Measurements from ENCODE around the gene LNPEP.
A peak's percentile ranks its signal among the peaks of the same experiment; 100 is the strongest.

Gene LNPEP

DNA sequence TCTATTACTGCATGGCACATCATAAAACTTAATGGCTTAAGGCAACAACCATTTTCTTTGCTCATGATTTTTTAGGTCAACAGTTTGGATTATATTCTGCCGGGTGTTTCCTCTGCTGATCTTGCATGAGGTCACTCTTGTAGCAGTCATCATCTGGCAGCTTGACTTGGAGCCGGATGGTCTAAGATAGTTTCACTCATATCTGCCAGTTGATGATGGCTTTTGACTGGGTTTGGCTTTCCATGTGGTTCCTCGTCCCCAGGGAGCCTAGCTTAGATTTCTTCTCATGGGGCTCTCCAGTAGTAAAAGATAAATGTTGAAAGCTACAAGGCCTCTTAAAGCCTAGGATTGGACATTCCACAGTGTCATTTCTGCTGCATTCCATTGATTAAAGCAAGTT lies 27.4 kb downstream of the LNPEP start:
- no peak for DNase-seq

DNA sequence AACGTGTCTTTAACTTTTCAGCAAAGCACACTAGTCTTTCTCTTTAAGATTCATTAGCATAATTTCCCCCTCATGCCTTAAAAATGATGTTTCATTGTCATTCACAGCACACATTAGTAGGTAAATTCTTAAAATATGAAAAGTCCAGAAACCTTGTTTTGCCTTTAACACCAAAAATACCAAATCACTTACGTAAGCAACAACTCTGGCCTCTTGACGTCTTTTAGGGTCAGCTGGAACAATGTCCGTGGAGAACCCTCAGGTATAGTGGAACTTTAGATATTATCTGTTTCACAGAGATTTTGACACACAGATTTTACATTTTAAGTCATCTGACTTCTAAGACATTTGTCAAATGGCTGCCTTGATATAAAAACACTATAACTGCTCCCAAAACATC lies 30.9 kb downstream of the LNPEP start:
- no peak for DNase-seq

DNA sequence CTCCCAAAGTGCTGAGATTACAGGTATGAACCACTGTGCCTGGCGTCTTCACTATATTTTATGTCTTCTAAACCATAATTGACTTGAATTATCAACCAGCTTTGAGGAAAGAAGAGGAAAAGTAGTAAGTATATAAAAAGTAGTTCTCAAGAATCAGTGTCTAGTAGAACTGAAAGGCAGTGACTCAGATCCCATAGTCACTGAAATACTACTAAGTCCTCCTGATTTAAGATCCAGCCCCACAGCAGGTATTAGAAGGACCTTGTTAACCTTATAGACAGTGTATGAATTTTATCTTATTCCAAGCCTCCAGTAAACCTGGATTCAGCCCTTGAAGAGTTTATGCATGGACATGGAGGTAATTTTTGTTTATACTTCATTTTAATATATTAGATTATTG lies 31.5 kb downstream of the LNPEP start:
- DNase-seq: no peak

DNA sequence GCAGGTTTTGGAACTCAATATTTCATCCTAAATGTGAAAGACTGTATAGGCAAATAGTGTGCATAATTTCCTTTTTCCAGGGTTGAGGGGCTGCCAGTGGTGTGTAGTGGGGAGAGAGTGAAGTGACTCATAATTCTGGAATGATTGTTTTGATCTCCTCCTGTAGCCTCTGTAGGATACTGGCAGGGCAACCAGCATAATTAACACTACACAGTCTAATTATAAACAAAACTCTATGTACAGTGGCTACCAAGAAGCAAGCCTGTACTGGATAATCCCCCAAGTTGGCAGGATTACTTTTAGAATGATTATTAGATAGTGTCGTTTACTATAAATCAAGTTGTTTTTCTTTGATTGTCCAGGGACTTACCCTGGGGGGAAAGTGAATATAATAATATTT lies 32.2 kb downstream of the LNPEP start:
- DNase-seq: no peak

DNA sequence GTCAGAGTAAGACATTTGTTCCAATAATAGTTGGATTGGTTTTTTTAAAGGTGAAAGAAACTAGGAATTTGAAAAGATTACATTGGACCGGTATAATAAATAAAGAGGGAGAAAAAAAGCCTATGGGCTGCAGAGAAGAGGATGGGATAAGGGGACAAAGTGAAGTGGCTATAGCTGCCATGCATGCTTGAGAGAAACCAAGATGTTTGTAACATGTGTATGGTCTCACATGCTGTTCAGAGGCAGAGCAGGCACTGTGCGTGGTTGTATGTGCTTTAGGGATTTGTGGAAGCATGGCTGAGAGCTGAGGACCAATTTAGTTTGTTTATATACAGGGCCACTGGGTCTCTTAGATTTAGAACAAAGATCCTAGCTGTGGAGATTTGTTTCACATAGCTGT lies 32.7 kb downstream of the LNPEP start:
- DNase-seq: no peak

DNA sequence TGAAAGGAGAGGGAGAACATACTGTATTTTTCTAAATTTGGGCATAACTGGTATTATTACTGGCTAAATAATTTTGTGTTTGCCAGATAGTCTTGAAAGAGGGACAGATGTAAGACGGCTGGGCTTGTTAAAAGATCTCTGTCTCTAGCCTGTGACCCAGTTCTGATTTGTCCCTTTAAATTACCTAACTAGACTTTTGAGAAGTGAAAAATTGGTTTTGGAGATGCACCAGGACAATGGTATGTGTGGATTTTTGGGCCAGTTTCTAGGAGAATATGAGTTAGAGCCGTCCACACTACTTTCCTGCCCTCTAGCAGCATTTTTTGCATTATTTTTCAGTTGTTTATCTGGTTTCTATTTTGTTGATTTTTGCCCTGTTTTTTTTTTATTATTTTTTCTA lies 33.5 kb downstream of the LNPEP start:
- DNase-seq: no peak

DNA sequence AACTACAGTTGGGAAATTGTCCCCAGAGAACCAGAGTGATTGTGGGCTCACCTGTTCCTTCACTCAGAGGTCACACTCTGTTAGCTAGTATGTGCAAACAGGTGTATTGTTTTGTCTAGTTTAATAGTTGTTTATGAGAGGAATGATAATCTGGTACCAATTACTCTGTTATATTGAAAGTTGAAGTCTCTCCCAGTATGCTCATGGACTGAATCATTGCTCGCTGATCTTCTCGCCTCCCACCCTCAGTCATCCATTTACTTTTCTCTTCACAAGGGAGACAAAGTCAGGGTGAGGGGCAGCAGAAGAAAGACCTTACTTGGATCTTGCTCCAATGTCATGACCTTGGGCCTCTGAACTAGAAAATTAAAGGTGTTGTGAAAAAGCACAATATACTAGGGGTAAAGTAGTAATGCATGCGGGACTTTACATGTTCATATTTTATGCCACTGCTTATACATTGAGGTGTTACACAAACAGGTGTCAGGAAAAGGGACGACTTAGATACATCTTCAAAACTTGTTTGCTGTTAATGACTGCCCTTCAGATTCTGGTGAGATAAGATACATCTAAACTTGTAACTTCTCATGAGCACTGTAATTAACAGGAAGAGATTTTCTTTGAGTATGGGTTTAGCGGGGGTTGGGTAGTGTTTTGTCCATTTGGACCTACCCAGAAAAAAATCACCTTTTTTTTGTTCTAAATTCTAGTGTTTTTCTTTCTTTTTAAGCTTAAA lies 36.9 kb downstream of the LNPEP start:
- DNase-seq: no peak

DNA sequence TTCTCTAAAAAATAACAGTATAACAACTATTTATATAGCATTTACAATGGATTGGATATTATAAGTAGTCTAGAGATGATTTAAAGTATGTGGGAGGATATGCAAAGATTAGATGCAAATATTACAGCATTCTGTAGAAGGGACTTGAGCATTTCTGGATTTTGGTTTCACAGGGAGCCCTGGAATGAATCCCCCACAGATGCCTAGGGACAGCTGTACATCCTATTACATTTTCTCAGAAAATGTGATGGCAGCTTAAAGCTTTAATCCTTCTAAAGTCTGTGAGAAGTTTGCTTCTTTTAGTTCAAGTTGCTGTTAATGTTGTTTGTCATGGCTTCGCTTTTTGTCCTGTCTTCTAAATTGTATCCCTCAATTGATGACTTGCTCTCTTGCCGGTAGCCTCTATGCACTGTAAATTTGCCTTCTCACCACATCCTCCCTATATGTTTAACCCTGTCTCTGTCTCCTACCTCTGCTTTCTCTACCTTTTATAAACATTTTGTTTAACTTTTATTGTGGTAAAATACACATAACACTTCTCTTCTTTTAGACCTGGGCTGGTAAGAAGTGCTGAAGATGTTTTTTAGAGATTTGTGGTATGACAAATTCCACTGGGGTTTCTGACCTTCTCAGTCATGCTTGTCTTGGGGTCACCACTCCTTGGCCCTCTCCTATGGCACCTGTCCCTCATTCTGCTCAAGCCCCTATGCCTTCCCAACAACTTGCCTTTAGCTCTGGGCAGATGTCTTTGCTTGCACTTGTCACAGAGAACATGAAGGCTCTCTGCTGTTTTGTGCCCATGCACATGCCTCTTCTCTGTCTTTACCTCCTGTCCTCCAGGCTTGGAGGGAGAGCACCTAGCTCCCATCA lies 37.9 kb downstream of the LNPEP start:
- no peak for DNase-seq

DNA sequence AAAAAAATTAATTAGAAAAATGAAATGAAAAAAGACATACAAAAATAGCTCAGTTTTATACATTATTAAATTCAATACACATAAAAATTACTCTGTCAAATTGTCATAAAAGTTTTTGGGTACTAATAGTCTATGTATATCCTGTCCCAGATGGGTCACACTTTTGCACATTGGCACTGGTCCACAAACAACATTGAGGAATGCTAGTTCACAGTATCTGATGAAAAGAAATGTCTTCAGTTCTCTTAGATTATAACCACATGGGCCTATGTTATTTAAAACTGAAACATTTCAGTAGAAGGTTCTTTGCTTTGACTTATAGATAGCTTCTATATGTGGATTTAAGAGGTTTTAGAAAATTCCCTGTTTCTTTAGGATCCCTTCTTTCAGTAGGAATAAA lies 39.8 kb downstream of the LNPEP start:
- no peak for DNase-seq

DNA sequence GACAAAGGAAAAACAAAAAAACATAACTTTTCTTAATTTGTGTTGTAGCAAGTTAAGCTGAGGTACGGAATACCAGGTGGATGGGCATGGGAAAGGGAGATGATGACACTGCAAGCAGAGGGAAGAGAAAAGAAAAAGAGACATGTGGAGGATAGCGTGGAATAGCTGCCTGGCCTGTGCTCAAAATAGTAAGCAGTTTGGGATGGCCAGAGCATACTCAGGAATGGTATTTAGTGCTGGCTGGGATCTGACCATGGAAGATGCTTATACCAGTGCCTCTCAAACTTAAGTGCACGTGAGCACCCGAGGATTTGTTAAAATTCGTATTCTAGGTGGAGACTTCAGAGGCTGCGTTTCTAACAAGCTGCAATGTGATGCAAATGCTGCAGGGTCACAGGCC lies 41.3 kb downstream of the LNPEP start:
- no peak for DNase-seq

DNA sequence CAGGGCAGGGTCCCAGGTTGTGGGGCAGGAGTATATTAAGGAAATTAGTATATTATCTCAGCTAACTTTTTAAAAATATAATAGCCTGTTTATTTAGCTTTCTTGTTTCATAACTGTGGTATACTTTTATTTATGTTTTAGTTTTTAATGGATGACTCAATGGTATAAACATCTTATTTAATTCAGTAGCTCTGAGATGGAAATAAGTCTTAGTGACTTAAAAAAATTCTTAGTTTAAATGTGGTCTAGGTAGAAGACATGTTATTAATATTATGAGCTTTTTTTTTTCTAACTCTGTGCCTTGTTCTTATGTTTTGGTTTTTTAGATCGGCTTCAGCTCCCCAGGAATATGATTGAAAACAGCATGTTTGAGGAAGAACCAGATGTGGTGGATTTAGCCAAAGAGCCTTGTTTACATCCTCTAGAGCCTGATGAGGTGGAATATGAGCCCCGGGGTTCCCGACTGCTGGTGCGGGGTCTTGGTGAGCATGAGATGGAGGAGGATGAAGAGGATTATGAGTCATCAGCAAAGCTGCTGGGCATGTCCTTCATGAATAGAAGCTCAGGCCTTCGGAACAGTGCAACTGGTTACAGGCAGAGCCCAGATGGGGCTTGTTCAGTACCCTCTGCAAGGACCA lies 43.1 kb downstream of the LNPEP start:
- no peak for DNase-seq

DNA sequence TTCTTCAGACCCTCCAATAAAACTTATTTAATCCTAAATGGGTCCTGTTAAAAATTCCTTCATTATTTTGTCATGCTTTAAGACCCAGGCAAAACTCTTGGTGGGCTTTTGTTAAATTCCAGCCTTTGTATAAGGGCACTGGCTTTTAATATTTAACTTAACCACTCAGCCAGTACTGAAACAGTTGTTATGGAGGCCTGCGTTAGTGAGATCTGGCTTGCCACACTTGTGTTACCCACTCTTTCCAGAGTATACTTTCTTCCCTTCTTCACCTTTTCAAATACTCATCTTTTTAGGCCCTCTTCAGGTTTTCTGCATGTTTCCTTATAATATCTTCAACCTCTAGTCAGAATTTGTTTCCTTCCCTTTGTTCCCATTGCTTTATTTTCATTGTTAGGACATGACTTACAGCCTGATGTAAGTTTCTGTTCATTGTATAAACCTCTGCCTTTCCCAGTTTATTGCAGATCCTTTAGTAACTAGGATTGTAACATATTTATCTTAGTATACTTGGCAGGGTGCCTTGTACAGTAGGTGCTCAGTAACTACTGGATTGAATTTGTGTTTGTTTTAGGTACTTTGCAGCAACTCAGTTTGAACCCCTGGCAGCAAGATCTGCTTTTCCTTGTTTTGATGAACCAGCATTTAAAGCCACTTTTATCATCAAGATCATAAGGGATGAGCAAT lies 48.8 kb downstream of the LNPEP start:
- no peak for DNase-seq

DNA sequence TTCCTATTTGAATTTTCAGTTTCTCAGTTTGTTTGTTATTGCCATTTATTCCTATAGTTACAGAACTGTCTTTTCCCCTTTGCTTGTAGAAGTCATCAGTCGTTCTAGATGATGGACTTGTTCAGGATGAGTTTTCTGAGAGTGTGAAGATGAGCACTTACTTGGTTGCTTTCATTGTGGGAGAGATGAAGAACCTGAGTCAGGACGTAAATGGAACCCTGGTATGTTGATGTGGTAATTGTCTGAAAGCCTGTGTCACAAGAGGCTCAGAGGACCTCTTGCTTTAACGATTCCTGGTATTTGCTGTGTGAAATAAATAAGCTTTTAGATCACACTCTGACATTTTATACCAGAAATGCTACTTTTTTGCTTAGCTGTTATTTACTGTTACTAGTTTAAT lies 50.6 kb downstream of the LNPEP start:
- no peak for DNase-seq

DNA sequence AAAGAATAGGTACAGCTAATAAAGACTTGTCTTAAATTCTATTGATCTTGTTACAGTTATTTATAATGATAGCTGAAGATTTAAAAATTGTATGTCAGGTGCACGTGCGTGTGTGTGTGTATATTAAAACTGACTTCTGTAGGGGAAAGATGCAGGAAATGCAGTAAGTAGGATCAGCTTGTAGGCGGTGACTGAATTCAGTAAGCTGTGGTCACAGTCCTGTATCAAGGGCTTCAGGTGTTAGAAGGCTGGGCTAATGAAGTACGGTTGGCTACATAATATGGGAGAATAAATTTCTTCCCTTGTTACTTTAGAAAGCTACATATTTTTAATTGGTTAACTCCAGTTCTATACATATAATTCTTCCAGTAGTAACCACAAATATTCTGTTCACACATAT lies 54.2 kb downstream of the LNPEP start:
- DNase-seq: no peak

DNA sequence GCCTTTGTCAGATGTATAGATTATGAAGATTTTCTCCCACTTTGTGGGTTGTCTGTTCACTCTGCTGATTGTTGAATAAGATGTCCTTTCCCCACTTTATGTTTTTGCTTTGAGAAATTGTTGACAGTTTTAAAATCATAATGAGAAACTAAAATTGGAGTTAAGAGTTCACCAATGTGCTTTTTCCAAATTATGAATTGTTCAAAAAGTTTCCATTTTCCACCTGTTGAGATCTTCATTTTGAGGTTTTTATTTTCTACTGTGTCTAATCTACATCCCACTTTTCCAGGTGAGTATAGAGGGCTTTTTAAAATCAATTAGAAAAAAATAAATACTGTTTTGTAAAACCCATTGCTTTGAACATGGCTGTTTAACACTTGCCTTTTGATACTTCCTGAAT lies 55.8 kb downstream of the LNPEP start:
- DNase-seq: no peak

DNA sequence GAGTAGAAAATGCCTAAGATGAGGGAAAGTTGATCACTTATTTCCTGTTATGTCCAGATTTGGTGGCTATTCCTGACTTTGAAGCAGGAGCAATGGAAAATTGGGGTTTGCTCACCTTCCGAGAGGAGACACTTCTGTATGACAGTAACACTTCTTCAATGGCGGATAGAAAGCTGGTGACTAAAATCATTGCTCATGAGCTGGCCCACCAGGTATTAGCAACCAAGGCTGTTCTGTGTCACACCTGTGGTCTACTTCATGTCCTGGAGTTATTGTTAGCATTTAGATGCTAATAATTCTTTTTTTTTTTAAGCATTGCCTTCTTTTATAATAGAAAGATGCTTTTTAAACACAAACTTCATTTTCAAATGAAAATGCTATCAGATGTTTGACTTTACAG lies 57.9 kb downstream of the LNPEP start:
- DNase-seq: no peak

DNA sequence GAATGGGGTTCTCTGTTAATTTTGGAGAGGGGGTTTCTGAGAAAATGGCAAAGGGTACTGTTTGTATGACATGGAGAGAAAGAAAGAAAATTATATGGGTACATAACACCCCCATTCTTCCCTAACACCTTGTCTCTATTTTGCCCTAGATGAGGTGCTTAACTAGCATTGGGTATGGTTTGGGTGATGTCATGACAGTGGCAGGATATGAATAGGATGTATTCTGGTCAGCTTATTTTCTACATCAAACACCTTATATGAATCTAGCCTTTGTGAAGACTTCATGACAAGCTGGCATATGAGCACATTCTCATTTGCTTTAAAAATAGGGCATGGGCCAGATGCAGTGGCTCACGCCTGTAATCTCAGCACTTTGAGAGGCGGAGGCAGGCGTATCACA lies 58.6 kb downstream of the LNPEP start:
- no peak for DNase-seq

DNA sequence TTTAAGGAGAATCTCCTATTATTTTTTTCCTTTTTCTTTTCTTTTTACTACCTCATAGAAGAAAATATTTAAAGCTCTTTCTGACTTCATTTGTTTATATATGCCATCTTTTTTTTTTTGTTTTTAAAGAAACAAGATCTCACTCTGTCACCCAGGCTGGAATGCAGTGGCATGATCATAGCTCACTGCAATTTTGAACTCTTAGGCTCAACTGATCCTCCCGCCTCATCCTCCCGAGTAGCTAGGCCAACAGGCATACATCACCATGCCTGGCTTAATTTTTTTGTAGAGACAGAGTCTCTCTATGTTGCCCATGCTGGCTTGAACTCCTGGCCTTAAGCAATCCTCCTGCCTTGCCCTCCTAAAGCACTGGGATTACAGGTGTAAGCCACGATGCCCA lies 59.5 kb downstream of the LNPEP start:
- DNase-seq: no peak

DNA sequence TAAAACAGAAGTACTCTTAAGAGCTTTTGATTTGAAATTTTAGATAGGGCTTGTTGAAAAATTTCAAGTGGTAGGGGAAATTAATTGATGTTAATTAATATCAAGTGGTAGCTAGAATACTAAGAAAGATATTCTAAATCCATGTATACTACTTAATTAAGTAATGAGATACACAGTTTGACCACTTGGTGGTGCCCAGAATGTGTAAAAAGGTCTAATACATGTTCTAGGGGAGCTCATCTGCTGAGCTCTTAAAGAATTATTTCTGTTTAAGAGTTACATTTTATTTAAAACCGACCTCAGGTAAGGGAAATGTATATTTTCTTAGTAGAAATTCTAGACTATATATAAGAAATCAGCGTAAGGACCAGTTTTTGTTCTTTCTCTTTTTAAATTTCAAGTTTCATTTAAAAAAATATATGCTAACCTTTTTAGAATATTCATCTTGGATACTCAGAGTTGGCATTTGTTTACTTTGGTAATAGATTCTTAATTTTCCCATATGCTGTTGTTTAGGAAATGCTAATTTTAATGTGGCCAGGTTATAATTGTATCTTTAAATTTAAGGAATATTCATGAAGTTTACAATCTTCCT lies 61.5 kb downstream of the LNPEP start:
- DNase-seq: peak; percentile 3

DNA sequence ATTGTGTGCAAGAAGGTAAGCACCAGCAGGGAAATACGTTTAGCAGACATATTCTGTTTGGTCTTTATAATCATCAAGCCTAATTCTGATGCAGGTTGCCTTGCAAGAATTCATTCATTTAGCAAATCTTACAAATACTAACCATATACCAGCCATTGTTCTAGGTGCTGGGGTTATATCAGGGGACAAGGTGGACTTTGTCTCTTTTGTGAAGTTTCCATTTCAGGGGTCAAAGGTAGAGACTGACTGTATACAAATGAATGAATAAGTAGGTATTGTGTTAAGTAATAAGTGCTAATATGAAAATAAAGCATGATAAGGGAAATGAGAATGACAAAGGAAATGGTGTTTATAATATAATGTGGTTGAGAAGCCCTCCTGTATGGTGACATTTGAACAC lies 64.0 kb downstream of the LNPEP start:
- DNase-seq: no peak

DNA sequence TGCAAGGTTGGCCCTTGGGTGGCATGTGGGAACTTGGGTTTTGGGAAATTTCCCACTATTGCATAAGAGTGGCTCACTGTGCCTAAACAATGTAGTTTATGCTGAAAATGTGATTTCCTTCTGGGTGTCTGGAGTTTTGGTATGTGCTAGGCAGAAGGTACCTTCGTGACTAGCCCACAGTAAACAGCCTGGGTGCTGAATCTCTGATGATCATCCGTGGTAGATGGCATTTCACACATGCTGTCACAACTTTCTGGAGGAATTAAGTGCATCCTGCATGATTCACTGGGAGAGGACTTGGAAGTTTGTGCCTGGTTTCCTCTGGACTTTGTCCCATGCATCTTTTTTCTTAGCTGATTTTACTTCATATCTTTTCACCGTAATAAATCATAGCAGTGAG lies 64.5 kb downstream of the LNPEP start:
- DNase-seq: no peak

DNA sequence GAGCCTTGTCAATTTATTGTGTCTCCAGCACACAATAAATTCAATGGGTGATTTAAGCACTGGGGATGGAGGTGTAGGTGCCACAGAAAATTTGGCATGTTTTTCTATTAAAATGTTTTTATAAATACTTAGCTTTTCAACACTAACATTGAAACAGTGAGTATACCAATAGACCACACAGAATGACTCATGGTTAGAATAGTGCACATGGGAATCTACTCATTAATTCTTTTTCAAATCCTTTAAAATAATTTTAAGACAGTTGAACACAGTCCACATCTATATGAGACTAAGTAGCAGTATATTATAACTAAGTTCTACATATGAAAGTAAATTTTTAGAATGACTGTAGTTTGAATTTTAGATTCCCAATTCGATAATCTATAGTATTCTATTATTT lies 67.1 kb downstream of the LNPEP start:
- no peak for DNase-seq

DNA sequence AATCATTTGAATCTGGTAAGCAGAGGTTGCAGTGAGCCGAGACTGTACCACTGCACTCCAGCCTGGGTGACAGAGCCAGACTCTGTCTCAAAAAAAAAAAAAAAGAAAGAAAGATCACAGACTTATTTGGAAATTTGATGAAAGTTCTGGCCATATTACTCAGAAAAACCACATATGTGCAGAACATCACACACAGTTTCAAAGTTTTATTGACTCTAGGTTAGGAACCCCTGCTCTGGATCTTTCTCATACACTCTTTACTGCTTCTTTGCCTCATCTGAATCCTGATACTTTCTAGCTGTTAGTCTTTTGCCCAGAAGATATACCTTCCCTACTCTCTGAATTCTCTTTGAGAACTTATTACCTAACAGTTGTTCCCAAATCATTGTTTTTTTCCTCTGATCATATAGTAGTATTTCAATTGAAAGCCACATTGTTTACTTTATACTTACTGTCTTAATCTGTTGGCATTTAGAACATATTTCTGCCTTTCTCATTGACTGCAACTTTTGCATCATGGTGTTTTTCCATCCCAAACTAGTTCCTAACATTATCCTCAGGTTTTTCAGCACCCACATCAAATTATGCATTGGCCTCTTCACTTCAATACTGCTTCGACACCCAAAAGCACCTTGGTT lies 68.7 kb downstream of the LNPEP start:
- no peak for DNase-seq
